H1 (cell line): ENCODE results near the gene RAMP1. TPM values are rescaled to one million over a fixed set of nuclear protein-coding genes. Genes with fewer than 3 reads are reported as not detected.

ENCODE experiments used
- CTCF ChIA-PET: fragments of 300-600 bp; sonication (Branson Sonifier 250); formaldehyde crosslinking; loops from one replicate; lab custom pipeline; 2021; ENCODE audit not compliant: partially characterized antibody; lab: Charles Lee
- POLR2A ChIA-PET: fragments of 300-600 bp; sonication (Branson Sonifier 250); formaldehyde crosslinking; loops from one replicate; lab custom pipeline; 2021; ENCODE audit warnings: inconsistent platforms; ENCODE audit not compliant: partially characterized antibody; lab: Charles Lee
- DNase-seq, 2 experiments: peaks; one replicate each; pipeline versions ENCODE4 v3.0.0 to v3.0.0-alpha.2; 2010 to 2022; ENCODE audit warnings: low spot score in 2 of 2, low read depth in 1 of 2, mixed read lengths in 1 of 2
- FAIRE-seq: peaks from 2 replicates; lab custom pipeline; 2011; peaks lifted over from hg19 to GRCh38; lab: Jason Lieb, UNC
- H2AFZ ChIP-seq: 2 replicates; pipeline ENCODE4 v1.8.1; 2012; ENCODE audit warnings: low read length, inconsistent platforms
- H2AK5ac ChIP-seq: 2 replicates; pipeline ENCODE4 v1.6.1; 2013; ENCODE audit warnings: low read depth, low read length
- H2BK120ac ChIP-seq: replicated peaks from 2 replicates; pipeline ENCODE3; 2013; ENCODE audit warnings: low read depth, low read length, inconsistent platforms
- H2BK12ac ChIP-seq: 2 replicates; pipeline ENCODE4 v1.6.1; 2013; ENCODE audit warnings: low read depth, low read length
- H2BK15ac ChIP-seq: 2 replicates; pipeline ENCODE4 v1.6.1; 2013; ENCODE audit warnings: low read length
- H2BK20ac ChIP-seq: 2 replicates; pipeline ENCODE4 v1.6.1; 2013; ENCODE audit warnings: low read length
- H2BK5ac ChIP-seq: 2 replicates; pipeline ENCODE4 v1.6.1; 2013; ENCODE audit warnings: low read depth, low read length
- H3K14ac ChIP-seq: 2 replicates; pipeline ENCODE4 v1.6.1; 2013; ENCODE audit warnings: inconsistent platforms; ENCODE audit not compliant: insufficient read length
- H3K18ac ChIP-seq: 2 replicates; pipeline ENCODE4 v1.6.1; 2013; ENCODE audit warnings: low read length; ENCODE audit errors: extremely low read depth
- H3K23ac ChIP-seq: 2 replicates; pipeline ENCODE4 v1.6.1; 2013; ENCODE audit warnings: inconsistent platforms; ENCODE audit not compliant: insufficient read length
- H3K23me2 ChIP-seq: 2 replicates; pipeline ENCODE4 v1.6.1; 2013; ENCODE audit warnings: low read depth, low read length
- H3K27ac ChIP-seq: 2 replicates; pipeline ENCODE4 v1.6.1; 2011; ENCODE audit warnings: low read depth, low read length, inconsistent platforms
- H3K27me3 ChIP-seq, 4 experiments: replicated peaks in 1 of 4; 1 replicate in 1 of 4; 2 replicates in 3 of 4; pipeline versions ENCODE4 v1.6.1 to v1.8.1; 2011 to 2013; ENCODE audit warnings: low read length in 3 of 4, mild to moderate bottlenecking in 3 of 4, inconsistent platforms in 2 of 4, mixed read lengths in 2 of 4, moderate library complexity in 1 of 4; ENCODE audit not compliant: control insufficient read depth in 3 of 4, insufficient read depth in 3 of 4; ENCODE audit errors: extremely low read depth in 1 of 4
- H3K36me3 ChIP-seq, 4 experiments: 2 replicates each; pipeline versions ENCODE4 v1.6.1 to v1.8.1; 2011 to 2013; ENCODE audit warnings: mild to moderate bottlenecking in 4 of 4, low read length in 3 of 4, moderate library complexity in 2 of 4, control low read depth in 1 of 4, inconsistent platforms in 1 of 4; ENCODE audit not compliant: insufficient read depth in 4 of 4, control insufficient read depth in 2 of 4
- H3K4ac ChIP-seq: replicated peaks from 2 replicates; pipeline ENCODE3; 2013; ENCODE audit warnings: low read length, low read depth, mixed read lengths, inconsistent platforms; ENCODE audit not compliant: insufficient read length
- H3K4me1 ChIP-seq, 4 experiments: replicated peaks in 1 of 4; 1 replicate in 1 of 4; 2 replicates in 3 of 4; pipeline versions ENCODE4 v1.6.1 to v1.8.1; 2011 to 2013; ENCODE audit warnings: low read length in 3 of 4, inconsistent platforms in 2 of 4, mixed read lengths in 1 of 4; ENCODE audit not compliant: insufficient read depth in 4 of 4, control insufficient read depth in 3 of 4
- H3K4me2 ChIP-seq, 2 experiments: 2 replicates each; pipeline versions ENCODE4 v1.6.1 to v1.8.1; 2011 to 2013; ENCODE audit warnings: low read depth in 2 of 2, low read length in 2 of 2, control low read depth in 1 of 2, inconsistent platforms in 1 of 2, mild to moderate bottlenecking in 1 of 2; ENCODE audit not compliant: insufficient read depth in 1 of 2
- H3K4me3 ChIP-seq, 4 experiments: fragments of 200-600, 300-600 bp in 1 of 4; sonication (generic), shearing (Covaris generic), sonication (Bioruptor Twin) in 1 of 4; 2 replicates each; pipeline versions ENCODE4 v1.5.1 to v1.8.1; 2011 to 2016; ENCODE audit warnings: low read length in 4 of 4, low read depth in 3 of 4, control low read depth in 2 of 4, inconsistent platforms in 2 of 4, mild to moderate bottlenecking in 2 of 4, mixed read lengths in 1 of 4, moderate library complexity in 1 of 4; ENCODE audit not compliant: insufficient read depth in 2 of 4; ENCODE audit errors: extremely low read depth in 1 of 4
- H3K56ac ChIP-seq: replicated peaks from 2 replicates; pipeline ENCODE3; 2013; ENCODE audit warnings: low read depth, mild to moderate bottlenecking, mixed read lengths, low read length, inconsistent platforms; ENCODE audit not compliant: insufficient read length
- H3K79me1 ChIP-seq: 2 replicates; pipeline ENCODE4 v1.6.1; 2013; ENCODE audit warnings: low read depth, low read length, control low read depth
- H3K79me2 ChIP-seq, 2 experiments: 2 replicates each; pipeline versions ENCODE4 v1.6.1 to v1.8.1; 2012 to 2013; ENCODE audit warnings: low read length in 2 of 2, mild to moderate bottlenecking in 2 of 2, inconsistent platforms in 1 of 2; ENCODE audit not compliant: insufficient read depth in 2 of 2, control insufficient read depth in 1 of 2
- H3K9ac ChIP-seq, 4 experiments: replicated peaks in 1 of 4; 1 replicate in 1 of 4; 2 replicates in 3 of 4; pipeline versions ENCODE4 v1.6.1 to v1.8.1; 2011 to 2013; ENCODE audit warnings: low read depth in 3 of 4, low read length in 3 of 4, control low read depth in 2 of 4, mild to moderate bottlenecking in 2 of 4, moderate library complexity in 2 of 4, inconsistent platforms in 1 of 4; ENCODE audit errors: extremely low read depth in 1 of 4
- H3K9me3 ChIP-seq, 2 experiments: 2 replicates each; pipeline versions ENCODE4 v1.6.1 to v1.8.1; 2012 to 2013; ENCODE audit warnings: mild to moderate bottlenecking in 2 of 2, moderate library complexity in 2 of 2, control low read depth in 1 of 2, inconsistent platforms in 1 of 2, low read depth in 1 of 2, low read length in 1 of 2, mixed read lengths in 1 of 2; ENCODE audit not compliant: insufficient read depth in 2 of 2
- H4K20me1 ChIP-seq, 2 experiments: replicated peaks in 1 of 2; 2 replicates each; pipeline versions ENCODE3 to v1.8.1; 2011 to 2013; ENCODE audit warnings: inconsistent platforms in 2 of 2, low read length in 2 of 2, mild to moderate bottlenecking in 1 of 2; ENCODE audit not compliant: insufficient read depth in 2 of 2, control insufficient read depth in 1 of 2
- H4K5ac ChIP-seq: 2 replicates; pipeline ENCODE4 v1.6.1; 2013; ENCODE audit warnings: low read length, low read depth, mixed read lengths, inconsistent platforms; ENCODE audit not compliant: insufficient read length
- H4K8ac ChIP-seq: 2 replicates; pipeline ENCODE4 v1.8.0; 2013; ENCODE audit warnings: mild to moderate bottlenecking, moderate library complexity, low read length, inconsistent platforms; ENCODE audit not compliant: insufficient read depth; ENCODE audit errors: extremely low read depth
- H4K91ac ChIP-seq: replicated peaks from 2 replicates; pipeline ENCODE3; 2013; ENCODE audit warnings: low read length, mixed read lengths, inconsistent platforms; ENCODE audit not compliant: insufficient read length
- CBX5 ChIP-seq: fragments of 300-800, 300-1000 bp; sonication (generic); IDR thresholded peaks from 2 replicates; pipeline ENCODE4 v1.7.1; 2016; ENCODE audit warnings: antibody characterized with exemption, low read length, low read depth
- CHD1 ChIP-seq: IDR thresholded peaks from 2 replicates; pipeline ENCODE4 v1.6.1; 2012; ENCODE audit warnings: low read depth, low read length, improper control_type of control experiment
- GTF2F1 ChIP-seq: IDR thresholded peaks from 2 replicates; pipeline ENCODE4 v1.6.1; 2012; ENCODE audit warnings: low read depth, low read length, improper control_type of control experiment, borderline replicate concordance
- KDM5A ChIP-seq: fragments of 200-600 bp; IDR thresholded peaks from 2 replicates; pipeline ENCODE4 v1.7.1; 2012; ENCODE audit warnings: mild to moderate bottlenecking, low read length, inconsistent platforms, mixed read lengths
- NANOG ChIP-seq: IDR thresholded peaks from 2 replicates; pipeline ENCODE4 v1.6.1; 2011; ENCODE audit warnings: low read length, low read depth, mild to moderate bottlenecking, inconsistent platforms; ENCODE audit not compliant: insufficient read depth, poor library complexity, severe bottlenecking
- PHF8 ChIP-seq: fragments of 200-600 bp; sonication (generic); conservative IDR thresholded peaks from 2 replicates; pipeline ENCODE4 v1.7.1; 2012; ENCODE audit warnings: low read depth, mild to moderate bottlenecking, inconsistent platforms, low read length, moderate library complexity
- SP2 ChIP-seq: IDR thresholded peaks from 2 replicates; pipeline ENCODE4 v1.6.1; 2012; ENCODE audit warnings: mild to moderate bottlenecking, low read length, inconsistent platforms
- TBP ChIP-seq: IDR thresholded peaks from 2 replicates; pipeline ENCODE4 v1.6.1; 2011; ENCODE audit warnings: low read depth, low read length, improper control_type of control experiment
- WGBS, 2 experiments: shearing (Covaris generic) in 1 of 2; methylation state at CpG; one replicate each; pipeline versions ENCODE4 v1.1.6 to v1.1.7; 2013 to 2015; ENCODE audit warnings: low lambda C conversion rate in 2 of 2, mixed read lengths in 2 of 2, inconsistent platforms in 1 of 2, low coverage in 1 of 2, missing lambda C conversion rate in 1 of 2; ENCODE audit not compliant: insufficient replicate concordance in 2 of 2, insufficient coverage in 1 of 2, insufficient read length in 1 of 2; ENCODE audit errors: extremely low coverage in 1 of 2, missing lambda C conversion rate in 1 of 2; 5-methylcytosine and 5-hydroxymethylcytosine counted together
- polyA plus RNA-seq, 7 experiments: library from polyadenylated mRNA; depleted of rRNA in 3 of 7; stranded (reverse) in 5 of 7; unstranded in 2 of 7; fragments of >200 nt in 5 of 7; fragments of 200-250 nt in 2 of 7; gene quantifications; 1 replicate in 5 of 7; 2 replicates in 1 of 7; 4 replicates in 1 of 7; pipeline versions ENCODE4 v1.2.1 to v1.2.3, GENCODE V29; 2011 to 2013; ENCODE audit warnings: missing spikeins in 2 of 7, mixed read lengths in 2 of 7
- total RNA-seq: library from RNA; stranded (reverse); fragmentation: NEBNext Ultra II Directional; extraction: Animal tissue kit (Norgen Biotek cat#: 25700); gene quantifications from 2 replicates; pipeline ENCODE4 v1.2.1, GENCODE V29; 2021
- TF ChIP-seq, protein P1 (sequence below): IDR thresholded peaks from 2 replicates; pipeline ENCODE4 v1.6.1; 2012; ENCODE audit warnings: low read length, inconsistent platforms

Gene RAMP1
- total and polyA plus RNA-seq, 2 of the 8 experiments (the other 6 are each of a cell fraction or from before 2014, with no cell fraction given): 0.65 to 4.3 TPM

DNA sequence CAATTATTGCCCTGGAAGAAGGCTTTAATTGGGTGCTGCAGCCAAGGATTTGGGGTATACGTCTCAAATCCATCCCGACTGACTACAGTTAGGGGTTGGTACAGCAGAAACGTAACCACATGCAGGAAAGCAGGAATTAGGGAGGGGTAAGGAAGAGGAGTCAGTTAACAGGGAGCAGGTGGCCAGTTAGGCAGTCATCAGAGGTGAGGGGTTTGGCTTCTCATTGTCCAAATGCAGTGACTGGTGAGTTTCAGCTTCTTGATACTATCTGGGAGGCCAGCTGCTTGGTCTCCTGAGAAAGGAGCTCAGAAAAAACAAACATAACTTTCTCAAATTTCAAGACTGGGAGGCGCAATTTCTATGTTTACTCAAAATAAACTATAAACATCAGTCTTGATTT is 68.6 kb downstream of the RAMP1 start:
- TF ChIP-seq GTF2F1 (no peak), SP2 (no peak), PHF8 (no peak), CHD1 (no peak), KDM5A (no peak), CBX5 (no peak), NANOG (no peak), TBP (no peak)
- TF ChIP-seq, protein P1, sequence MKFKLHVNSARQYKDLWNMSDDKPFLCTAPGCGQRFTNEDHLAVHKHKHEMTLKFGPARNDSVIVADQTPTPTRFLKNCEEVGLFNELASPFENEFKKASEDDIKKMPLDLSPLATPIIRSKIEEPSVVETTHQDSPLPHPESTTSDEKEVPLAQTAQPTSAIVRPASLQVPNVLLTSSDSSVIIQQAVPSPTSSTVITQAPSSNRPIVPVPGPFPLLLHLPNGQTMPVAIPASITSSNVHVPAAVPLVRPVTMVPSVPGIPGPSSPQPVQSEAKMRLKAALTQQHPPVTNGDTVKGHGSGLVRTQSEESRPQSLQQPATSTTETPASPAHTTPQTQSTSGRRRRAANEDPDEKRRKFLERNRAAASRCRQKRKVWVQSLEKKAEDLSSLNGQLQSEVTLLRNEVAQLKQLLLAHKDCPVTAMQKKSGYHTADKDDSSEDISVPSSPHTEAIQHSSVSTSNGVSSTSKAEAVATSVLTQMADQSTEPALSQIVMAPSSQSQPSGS: no peak
- POLR2A ChIA-PET: interaction anchor here (0.7 kb wide), 1 partner anchor 8 kb away, joined by 3 read pairs; no protein-coding TSS in a partner anchor

More for the DNA sequence above, 68.6 kb downstream of the RAMP1 start:
- H3K23ac ChIP-seq: no peak overlapping the region
- H3K9me3 ChIP-seq: no peaks in the 10 kb centered on the region
- WGBS, 2 experiments: 91% methylated on average over 4 of the region's 4 CpGs; no CpG with 5 or more reads in 1 of the 2 experiments
- H3K79me2 ChIP-seq: no peaks in the 10 kb centered on the region
- H4K91ac ChIP-seq: no peak overlapping the region
- H3K4ac ChIP-seq: no peak overlapping the region
- H2BK120ac ChIP-seq: no peak overlapping the region
- no peak overlapping the region; the same call in 1 of the 2 replicates for H4K8ac ChIP-seq
- H3K4me3 ChIP-seq: no peak overlapping the region
- H3K18ac ChIP-seq: no peak overlapping the region
- H4K5ac ChIP-seq: no peak overlapping the region
- CTCF ChIA-PET: interaction anchor here (1.1 kb wide), 1 partner anchor 24 kb away, joined by 3 read pairs; no protein-coding TSS in a partner anchor
- H2BK20ac ChIP-seq: no peak overlapping the region
- peaks cover 0 to 4% (median 3%) of the 10 kb centered on the region in 4 experiments; a peak in 5 of 7 replicates for H3K4me1 ChIP-seq
- DNase-seq (no peak), FAIRE-seq (no peak)
- no peak overlapping the region for H2BK12ac ChIP-seq
- no peak overlapping the region for H2BK5ac ChIP-seq
- H3K23me2 ChIP-seq: no peaks in the 10 kb centered on the region
- no peak overlapping the region for H3K9ac ChIP-seq
- no peaks in the 10 kb centered on the region for H3K79me1 ChIP-seq
- no peak overlapping the region for H3K14ac ChIP-seq
- no peak overlapping the region for H3K4me2 ChIP-seq
- no peaks in the 10 kb centered on the region for H4K20me1 ChIP-seq
- H2AFZ ChIP-seq: no peak overlapping the region
- H3K27me3 ChIP-seq: no peaks in the 10 kb centered on the region
- no peak overlapping the region for H2BK15ac ChIP-seq
- H3K27ac ChIP-seq: no peak overlapping the region
- no peaks in the 10 kb centered on the region for H3K36me3 ChIP-seq
- H2AK5ac ChIP-seq: no peak overlapping the region
- no peak overlapping the region for H3K56ac ChIP-seq
